Measurements from ENCODE around the gene LSM14B. TPM values are rescaled to one million over a fixed set of nuclear protein-coding genes. Genes with fewer than 3 reads are reported as not detected.
A peak's percentile ranks its signal among the peaks of the same experiment; 100 is the strongest.

LSM14B gene
- total and polyA plus RNA-seq, 2 experiments from 2014 or later, result 7.1 to 43.1 TPM

- H3K4me3 ChIP-seq, result peak overlapping the region; percentile 96
- peaks cover 22% of the 10 kb centered on the region for H3K4me1 ChIP-seq (ENCODE audit: insufficient read depth)
- peaks cover 4% of the 10 kb centered on the region for H3K36me3 ChIP-seq (replicated peaks; ENCODE audit: insufficient read depth, low read depth)
- WGBS (ENCODE audit: low lambda C conversion rate, missing lambda C conversion rate), result 21% methylated on average over 14 of the region's 14 CpGs
- H3K27ac ChIP-seq, result peak overlapping the region; percentile 100
- no peaks in the 10 kb centered on the region for H3K9me2 ChIP-seq (replicated peaks; ENCODE audit: insufficient read depth)
- peak overlapping the region; percentile 93 for H3K4me2 ChIP-seq
- no peaks in the 10 kb centered on the region for H3K9me3 ChIP-seq (ENCODE audit: low read depth)
- peak; percentile 59 for DNase-seq (ENCODE audit: low spot score)
- peaks cover 69% of the 10 kb centered on the region for H3K79me2 ChIP-seq
- TF ChIP-seq EZH2 (IDR thresholded peaks at IDR 0.05; ENCODE audit: borderline replicate concordance) (no peak), EZH2phosphoT487 (IDR thresholded peaks at IDR 0.05; ENCODE audit: low read depth, severe bottlenecking, unreplicated experiment) (no peak), CTCF (IDR thresholded peaks at IDR 0.05; ENCODE audit: poor library complexity) (peak; percentile 45)
- H2AFZ ChIP-seq, result no peak overlapping the region
- no peaks in the 10 kb centered on the region for H3K27me3 ChIP-seq
- peaks cover 76% of the 10 kb centered on the region for H4K20me1 ChIP-seq (ENCODE audit: insufficient read depth, poor library complexity, severe bottlenecking)
Measured at GRCh38 chr20:62141397-62142251, 19.3 kb downstream of the LSM14B start.

GRCh38 chr20:62142252-62143080 lies 20.2 kb downstream of the LSM14B start:
- Histone ChIP-seq H3K4me1 (ENCODE audit: insufficient read depth) (peaks cover 22% of the 10 kb centered on the region), H3K79me2 (peaks cover 77% of the 10 kb centered on the region), H3K9me2 (replicated peaks; ENCODE audit: insufficient read depth) (no peaks in the 10 kb centered on the region), H3K27me3 (no peaks in the 10 kb centered on the region), H3K27ac (peak overlapping the region; percentile 100), H3K4me2 (peak overlapping the region; percentile 93), H2AFZ (no peak overlapping the region), H4K20me1 (ENCODE audit: insufficient read depth, poor library complexity, severe bottlenecking) (peaks cover 79% of the 10 kb centered on the region), H3K36me3 (replicated peaks; ENCODE audit: insufficient read depth, low read depth) (peaks cover 4% of the 10 kb centered on the region), H3K4me3 (peak overlapping the region; percentile 96), H3K9me3 (ENCODE audit: low read depth) (no peaks in the 10 kb centered on the region)
- WGBS (ENCODE audit: low lambda C conversion rate, missing lambda C conversion rate), result under 1% methylated on average over 44 of the region's 71 CpGs
- TF ChIP-seq EZH2 (IDR thresholded peaks at IDR 0.05; ENCODE audit: borderline replicate concordance), result no peak
- no peak for TF ChIP-seq CTCF (IDR thresholded peaks at IDR 0.05; ENCODE audit: poor library complexity)
- no peak for TF ChIP-seq EZH2phosphoT487 (IDR thresholded peaks at IDR 0.05; ENCODE audit: low read depth, severe bottlenecking, unreplicated experiment)
- DNase-seq (ENCODE audit: low spot score), result peak; percentile 40

- WGBS (ENCODE audit: low lambda C conversion rate, missing lambda C conversion rate), result under 1% methylated on average over 38 of the region's 148 CpGs
Measured at GRCh38 chr20:62143081-62143956, 21.0 kb downstream of the LSM14B start, which contains the start of the genes PSMA7 and SS18L1. PSMA7 (minus strand) TSS chr20:62143394; CDS start chr20:62143303, 91 bp downstream. SS18L1 (plus strand) TSS chr20:62143769; CDS start chr20:62143821, 52 bp downstream.

More at GRCh38 chr20:62143081-62143956, 21.0 kb downstream of the LSM14B start, which contains the start of the genes PSMA7 and SS18L1:
- Histone ChIP-seq H4K20me1 (ENCODE audit: insufficient read depth, poor library complexity, severe bottlenecking) (peaks cover 80% of the 10 kb centered on the region), H3K27ac (peak within 1 kb of the TSS; percentile 100), H3K4me3 (peak within 1 kb of the TSS; percentile 97), H2AFZ (no peak within 1 kb of the TSS), H3K9me3 (ENCODE audit: low read depth) (no peaks in the 10 kb centered on the region), H3K9me2 (replicated peaks; ENCODE audit: insufficient read depth) (no peaks in the 10 kb centered on the region), H3K36me3 (replicated peaks; ENCODE audit: insufficient read depth, low read depth) (peaks cover 4% of the 10 kb centered on the region), H3K79me2 (peaks cover 85% of the 10 kb centered on the region), H3K27me3 (no peaks in the 10 kb centered on the region), H3K4me1 (ENCODE audit: insufficient read depth) (peaks cover 22% of the 10 kb centered on the region), H3K4me2 (peak within 1 kb of the TSS; percentile 93)
- peak; percentile 96 for DNase-seq (ENCODE audit: low spot score)
- TF ChIP-seq CTCF (IDR thresholded peaks at IDR 0.05; ENCODE audit: poor library complexity), result no peak
- TF ChIP-seq EZH2phosphoT487 (IDR thresholded peaks at IDR 0.05; ENCODE audit: low read depth, severe bottlenecking, unreplicated experiment), result no peak
- no peak for TF ChIP-seq EZH2 (IDR thresholded peaks at IDR 0.05; ENCODE audit: borderline replicate concordance)

All from hepatocyte (in vitro differentiated cells).